GM19328 (cell line): ENCODE measurements around the gene ADAT2.
A peak's percentile ranks its signal among the peaks of the same experiment; 100 is the strongest.

Source experiments
- ATAC-seq: cut with Tn5 transposase; IDR thresholded peaks from one replicate; pipeline ENCODE4 v1.9.1; 2021; ENCODE audit warnings: mild to moderate bottlenecking, moderate library complexity; ENCODE audit not compliant: unreplicated experiment

Gene ADAT2

GRCh38 chr6:143441680-143442545 is 8.6 kb downstream of the ADAT2 start:
- ATAC-seq, result no peak

- ATAC-seq, result no peak
Observed at GRCh38 chr6:143441010-143441409, 9.5 kb downstream of the ADAT2 start.

GRCh38 chr6:143432588-143432987 is 17.9 kb downstream of the ADAT2 start:
- ATAC-seq, result no peak

- no peak for ATAC-seq
Observed at GRCh38 chr6:143431226-143431625, 19.3 kb downstream of the ADAT2 start.

- ATAC-seq, result no peak
Observed at GRCh38 chr6:143429970-143430369, 20.5 kb downstream of the ADAT2 start.

- peak; percentile 99 for ATAC-seq
Observed at GRCh38 chr6:143427109-143427817, 23.2 kb downstream of the ADAT2 start.

GRCh38 chr6:143426026-143426425 is 24.5 kb downstream of the ADAT2 start:
- ATAC-seq, result no peak

- ATAC-seq, result no peak
Observed at GRCh38 chr6:143419526-143419925, 31.0 kb downstream of the ADAT2 start.

GRCh38 chr6:143414769-143415168 is 35.7 kb downstream of the ADAT2 start:
- ATAC-seq, result no peak

- no peak for ATAC-seq
Observed at GRCh38 chr6:143410859-143411270, 39.6 kb downstream of the ADAT2 start.

- ATAC-seq, result no peak
Observed at GRCh38 chr6:143408787-143409162, 41.7 kb downstream of the ADAT2 start.

GRCh38 chr6:143408151-143408786 is 42.2 kb downstream of the ADAT2 start:
- no peak for ATAC-seq

- no peak for ATAC-seq
Observed at GRCh38 chr6:143406673-143407072, 43.8 kb downstream of the ADAT2 start.

- ATAC-seq, result no peak
Observed at GRCh38 chr6:143405373-143406154, 44.9 kb downstream of the ADAT2 start.

GRCh38 chr6:143402721-143403336 is 47.7 kb downstream of the ADAT2 start:
- ATAC-seq, result no peak

GRCh38 chr6:143401636-143402370 is 48.7 kb downstream of the ADAT2 start:
- no peak for ATAC-seq

- no peak for ATAC-seq
Observed at GRCh38 chr6:143401068-143401446, 49.4 kb downstream of the ADAT2 start.

GRCh38 chr6:143400258-143401067 is 50.0 kb downstream of the ADAT2 start:
- no peak for ATAC-seq

- no peak for ATAC-seq
Observed at GRCh38 chr6:143399775-143400174, 50.7 kb downstream of the ADAT2 start.
